G401 (cell line): ENCODE results near the gene ADM2. TPM values are rescaled to one million over a fixed set of nuclear protein-coding genes. Genes with fewer than 3 reads are reported as not detected.

ENCODE experiments used
- DNase-seq: peaks from one replicate; pipeline ENCODE4 v3.0.0-alpha.2; 2015; ENCODE audit warnings: low spot score
- in situ Hi-C: cut with HindIII; loops from 2 replicates; pipeline ENCODE4 v1.10.0; 2016; ENCODE audit warnings: low sequenced_read_pairs, mixed read lengths
- total RNA-seq: library from RNA; depleted of rRNA; stranded (reverse); fragments of >200 nt; shearing (Covaris generic); gene quantifications from 2 replicates; pipeline ENCODE4 v1.2.3, GENCODE V29; 2014

ADM2 gene
- total RNA-seq, 1 experiment from 2014 or later = not detected

DNA sequence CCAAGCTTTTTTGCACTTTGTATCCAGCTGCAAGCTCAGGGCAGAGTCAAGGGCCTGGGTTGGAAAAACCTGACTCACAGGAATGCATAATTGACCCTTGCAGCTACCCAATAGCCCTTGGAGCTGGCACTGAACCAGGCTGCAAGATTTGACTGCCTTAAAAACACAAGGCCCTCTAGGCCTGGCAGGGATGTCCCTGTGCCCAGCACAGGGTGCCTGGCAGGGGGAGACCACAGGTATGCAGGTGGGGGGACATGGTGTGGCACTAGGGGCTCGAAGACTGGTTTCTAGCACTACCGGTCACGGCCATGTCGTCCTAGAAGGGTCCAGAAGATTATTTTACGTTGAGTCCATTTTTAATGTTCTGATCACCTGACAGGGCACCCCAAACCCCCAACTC lies 36.7 kb upstream of the ADM2 start:
- in situ Hi-C loops = no loop called here

DNA sequence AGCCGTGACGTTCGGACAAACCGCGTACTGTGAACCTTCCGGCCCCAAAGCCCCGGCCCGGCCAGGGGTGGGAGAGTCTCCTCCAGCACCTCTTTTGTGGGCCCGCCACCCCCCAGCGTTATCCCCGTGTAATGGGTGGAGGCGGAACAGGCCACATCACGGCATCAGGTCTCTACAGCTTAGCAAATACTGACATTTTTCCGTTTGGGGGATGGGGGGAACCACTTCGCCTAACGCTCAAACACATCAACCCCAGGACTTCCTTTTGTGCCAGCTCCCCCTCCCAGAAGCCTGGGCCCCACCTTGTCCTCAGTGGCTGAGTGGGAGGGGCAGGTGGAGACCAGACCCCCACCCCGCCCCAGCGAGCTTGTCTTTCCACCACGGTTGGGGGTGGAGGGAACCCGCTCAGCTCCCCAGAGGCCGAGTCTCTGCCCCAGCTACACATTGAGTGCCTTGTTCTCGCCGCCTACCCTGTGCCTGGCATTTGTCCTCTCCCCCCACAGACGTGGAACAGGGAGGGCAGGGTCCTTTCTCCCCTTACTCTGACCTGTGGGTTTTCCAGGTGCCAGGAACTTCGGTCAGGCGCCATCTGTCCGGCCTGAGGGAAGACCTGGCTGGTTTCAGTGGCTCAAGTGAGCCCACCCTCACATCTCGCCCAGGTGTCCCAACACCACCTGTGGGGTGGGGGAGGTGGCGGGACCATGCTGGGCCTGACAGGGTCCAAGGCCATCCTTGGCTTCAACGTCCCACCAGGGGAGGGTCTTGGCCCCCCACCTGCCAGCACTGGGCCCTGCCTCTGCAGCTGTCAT lies 36.1 kb upstream of the ADM2 start:
- in situ Hi-C loops = no loop called here
- DNase-seq = no peak

More for the DNA sequence above, 36.7 kb upstream of the ADM2 start:
- no peak for DNase-seq

DNA sequence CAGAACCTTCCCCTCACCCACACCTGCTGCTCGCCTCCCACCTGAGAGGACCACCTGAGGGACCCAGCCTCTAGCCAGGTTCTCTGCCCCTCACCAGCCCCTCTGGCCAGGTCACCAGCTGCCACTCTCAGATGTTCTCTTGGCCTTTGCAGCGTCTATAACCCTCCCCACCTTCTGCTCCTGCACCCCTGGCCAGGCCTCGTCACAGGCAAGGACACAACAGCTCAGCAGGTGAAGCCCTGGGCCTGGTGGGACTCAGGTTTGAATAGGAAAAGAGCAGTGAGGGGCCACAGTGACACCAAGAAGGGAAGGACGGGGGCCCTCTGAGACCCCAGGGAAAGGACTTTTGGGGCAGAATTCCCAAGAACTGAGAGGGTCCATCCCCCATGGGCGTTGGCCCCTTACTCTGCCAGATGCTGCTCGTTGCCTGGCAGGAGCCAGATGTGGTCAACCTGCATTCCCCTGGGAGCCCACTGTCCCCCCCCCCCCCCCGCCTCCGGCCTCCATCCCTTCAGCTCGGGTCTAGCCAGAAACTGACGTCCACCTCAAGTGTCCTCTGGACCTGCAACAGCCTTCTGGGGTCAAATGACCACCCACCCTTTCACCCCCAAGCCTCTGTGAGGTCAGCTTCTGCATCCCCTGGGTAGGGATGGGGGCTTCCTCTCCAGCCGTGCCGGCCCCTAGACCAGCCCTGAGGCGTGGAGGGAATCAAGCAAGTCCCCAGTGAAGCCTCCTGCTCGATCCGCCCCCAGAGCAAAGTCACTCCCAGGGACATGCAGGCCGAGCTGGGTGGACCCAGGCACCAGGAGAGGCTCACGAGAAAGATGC lies 35.2 kb upstream of the ADM2 start:
- in situ Hi-C loops = no loop called here

DNA sequence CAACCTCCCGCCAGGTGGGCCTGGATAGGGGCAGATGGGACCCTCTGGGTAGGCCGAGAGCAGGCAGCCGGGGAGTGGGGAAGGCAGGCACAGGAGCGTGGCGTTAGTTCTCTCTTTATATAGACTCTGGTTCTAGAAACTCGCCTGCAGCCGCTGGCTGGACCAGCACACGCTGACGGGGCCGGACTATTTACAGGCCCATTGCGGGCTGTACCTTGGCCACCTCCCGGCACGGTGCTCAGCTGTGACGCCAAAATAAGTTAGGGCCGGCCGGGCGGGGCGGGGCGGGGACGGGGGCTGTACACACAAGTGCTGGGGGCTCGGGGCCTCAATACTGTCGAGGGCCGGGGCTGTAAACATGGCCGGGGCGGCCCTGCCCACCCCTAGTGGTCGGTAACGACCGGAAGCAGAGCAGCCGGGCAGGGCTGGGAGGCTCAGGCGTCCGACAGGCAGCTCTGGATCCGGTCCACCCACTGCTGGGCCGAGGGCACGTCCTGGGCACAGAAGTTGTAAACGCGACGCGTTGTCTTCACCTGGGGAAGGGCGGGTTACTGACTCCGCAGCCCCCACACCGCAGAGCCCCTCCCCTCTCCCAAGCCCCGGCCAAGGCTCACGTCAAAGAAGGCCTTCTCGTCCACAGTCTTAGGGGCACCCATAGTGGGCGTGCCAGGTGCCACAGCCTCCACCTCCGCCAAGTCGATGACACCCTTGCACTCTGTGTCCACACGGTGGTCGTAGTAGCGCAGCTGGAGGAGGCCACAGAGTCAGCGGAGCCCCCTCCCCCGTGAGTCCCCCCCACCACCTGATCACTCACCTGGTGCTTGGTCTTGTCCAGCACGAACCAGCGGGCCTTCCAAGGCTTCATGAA lies 34.4 kb upstream of the ADM2 start:
- in situ Hi-C loops = no loop called here
- DNase-seq = no peak

More for the DNA sequence above, 35.2 kb upstream of the ADM2 start:
- no peak for DNase-seq

DNA sequence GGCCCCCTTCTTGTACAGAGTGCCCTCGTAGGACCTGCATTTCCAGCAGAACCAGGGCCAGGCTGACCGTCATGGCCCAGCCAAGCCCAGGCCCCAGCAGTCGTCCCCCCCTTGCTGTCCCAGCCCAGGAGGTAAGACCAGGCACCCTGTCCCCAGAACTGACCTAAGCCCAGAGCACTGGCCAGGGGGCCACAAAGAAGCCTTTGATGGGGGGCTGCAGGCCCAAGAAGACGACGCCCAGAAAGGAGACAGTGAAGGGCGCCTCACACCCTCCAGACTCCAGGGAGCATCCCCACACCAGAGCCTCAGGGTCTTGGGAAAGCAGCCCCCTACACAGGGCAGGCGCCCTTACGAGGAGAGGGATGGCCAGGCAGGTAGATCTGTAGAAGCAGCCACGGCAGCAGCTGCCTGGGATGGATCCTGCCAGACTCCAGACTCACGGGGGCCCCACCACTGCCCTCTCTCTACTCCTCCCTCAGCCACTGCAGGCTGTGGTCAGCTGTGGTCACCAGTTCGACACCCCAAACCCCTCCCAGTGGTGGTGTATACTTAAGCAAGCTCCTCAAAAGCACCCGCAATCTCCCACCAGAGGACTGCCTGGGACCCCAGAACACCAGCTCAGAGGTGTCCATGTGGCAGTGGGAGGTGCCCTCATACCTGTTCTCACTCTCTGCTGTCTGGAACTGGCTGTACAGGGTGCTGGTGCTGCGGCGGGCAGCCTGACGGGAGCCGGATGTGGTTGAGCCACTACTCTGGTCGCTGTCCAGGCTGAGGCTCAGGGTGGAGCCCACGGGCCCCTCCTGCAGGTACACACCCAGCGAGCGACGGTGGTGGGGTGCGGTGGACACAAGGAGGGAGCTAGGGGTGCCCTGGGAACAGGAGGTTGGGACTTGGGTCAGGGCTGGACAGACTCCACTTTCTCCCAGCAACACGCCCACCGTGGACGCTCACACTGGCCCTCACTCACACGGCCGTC lies 33.5 kb upstream of the ADM2 start:
- DNase-seq = no peak
- in situ Hi-C loops = no loop called here

DNA sequence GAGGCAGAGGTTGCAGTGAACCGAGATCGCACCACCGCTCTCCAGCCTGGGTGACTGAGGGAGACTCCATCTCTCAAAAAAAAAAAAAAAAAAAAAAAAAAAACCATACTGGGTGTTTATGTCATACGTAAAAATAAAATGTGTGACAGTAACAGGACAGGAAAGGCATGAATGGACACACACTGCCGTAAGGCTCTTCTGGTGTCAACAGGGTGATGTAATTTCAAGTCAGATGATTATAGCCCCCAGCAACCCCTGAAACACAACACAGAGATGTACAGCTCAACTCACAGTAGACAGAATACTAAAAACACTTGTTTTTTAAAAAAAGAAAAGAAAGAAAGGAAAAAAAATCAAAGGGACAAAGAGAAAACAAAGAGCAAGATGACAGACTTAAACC lies 28.7 kb upstream of the ADM2 start:
- no peak for DNase-seq
- in situ Hi-C loops = no loop called here

DNA sequence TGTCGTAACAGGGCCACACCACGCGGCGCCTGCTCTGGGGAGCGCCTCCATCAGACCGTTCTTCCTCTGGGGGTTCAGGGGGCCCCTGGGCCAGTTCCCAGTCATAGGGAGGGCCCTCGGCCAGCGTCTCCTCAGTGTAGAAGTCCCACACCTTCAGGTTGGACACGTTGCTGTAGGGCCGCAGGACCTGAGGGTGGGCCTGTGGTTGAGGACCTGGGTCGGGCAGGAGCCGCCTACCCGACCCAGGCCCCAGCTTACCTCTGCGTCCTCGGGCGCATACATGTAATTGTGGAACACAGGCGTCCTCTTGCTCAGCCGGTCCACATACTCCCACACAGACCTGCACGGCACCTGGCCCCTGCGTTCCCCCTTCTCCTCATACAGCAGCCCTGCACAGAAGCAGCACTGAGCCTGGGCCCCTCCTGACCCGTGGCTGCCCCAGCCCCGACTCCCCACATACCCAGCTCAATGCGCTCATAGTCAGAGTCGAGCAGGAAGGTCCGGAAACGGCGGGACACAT lies 26.7 kb upstream of the ADM2 start:
- no peak for DNase-seq
- in situ Hi-C loops = no loop called here

DNA sequence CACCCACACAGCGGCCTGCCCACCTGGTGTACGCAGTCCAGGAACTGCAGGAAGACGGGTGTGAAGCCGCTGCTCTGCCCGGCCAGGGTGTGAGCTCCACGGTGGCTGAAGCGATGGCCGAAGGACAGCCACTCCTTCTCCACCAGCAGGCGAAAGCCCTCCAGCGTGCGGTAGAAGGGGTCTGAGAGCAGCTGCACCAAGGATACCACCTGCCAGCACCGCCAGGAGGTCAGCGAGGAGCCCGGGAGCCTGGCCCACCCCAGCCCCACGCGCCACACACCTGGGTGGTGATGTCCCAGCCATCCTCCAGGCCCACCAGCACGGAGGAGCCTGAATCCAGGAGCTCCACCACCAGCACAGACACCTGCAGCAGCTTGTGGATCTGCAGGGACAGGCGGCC lies 26.1 kb upstream of the ADM2 start:
- in situ Hi-C loops = no loop called here

DNA sequence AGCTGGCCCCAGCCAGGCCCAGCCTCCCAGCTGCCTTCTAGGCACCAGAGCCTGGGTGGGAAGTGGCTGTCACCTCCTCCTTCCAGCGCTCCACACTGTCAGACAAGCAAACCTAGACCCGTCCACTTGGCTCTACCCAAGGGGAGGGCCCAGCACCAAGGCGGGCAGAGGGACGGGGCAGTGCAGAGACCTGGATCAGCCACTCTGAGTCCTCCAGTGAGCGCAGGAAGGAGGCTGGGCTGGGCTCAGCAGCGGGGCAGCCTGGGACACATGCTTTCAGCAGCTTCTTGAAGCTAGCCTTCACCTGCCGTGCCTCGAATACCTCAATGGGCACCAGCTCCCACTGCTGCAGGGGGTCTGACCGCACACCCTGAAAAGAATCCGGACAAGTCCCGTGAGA lies 25.3 kb upstream of the ADM2 start:
- in situ Hi-C loops = no loop called here
- no peak for DNase-seq

More for the DNA sequence above, 26.1 kb upstream of the ADM2 start:
- no peak for DNase-seq

DNA sequence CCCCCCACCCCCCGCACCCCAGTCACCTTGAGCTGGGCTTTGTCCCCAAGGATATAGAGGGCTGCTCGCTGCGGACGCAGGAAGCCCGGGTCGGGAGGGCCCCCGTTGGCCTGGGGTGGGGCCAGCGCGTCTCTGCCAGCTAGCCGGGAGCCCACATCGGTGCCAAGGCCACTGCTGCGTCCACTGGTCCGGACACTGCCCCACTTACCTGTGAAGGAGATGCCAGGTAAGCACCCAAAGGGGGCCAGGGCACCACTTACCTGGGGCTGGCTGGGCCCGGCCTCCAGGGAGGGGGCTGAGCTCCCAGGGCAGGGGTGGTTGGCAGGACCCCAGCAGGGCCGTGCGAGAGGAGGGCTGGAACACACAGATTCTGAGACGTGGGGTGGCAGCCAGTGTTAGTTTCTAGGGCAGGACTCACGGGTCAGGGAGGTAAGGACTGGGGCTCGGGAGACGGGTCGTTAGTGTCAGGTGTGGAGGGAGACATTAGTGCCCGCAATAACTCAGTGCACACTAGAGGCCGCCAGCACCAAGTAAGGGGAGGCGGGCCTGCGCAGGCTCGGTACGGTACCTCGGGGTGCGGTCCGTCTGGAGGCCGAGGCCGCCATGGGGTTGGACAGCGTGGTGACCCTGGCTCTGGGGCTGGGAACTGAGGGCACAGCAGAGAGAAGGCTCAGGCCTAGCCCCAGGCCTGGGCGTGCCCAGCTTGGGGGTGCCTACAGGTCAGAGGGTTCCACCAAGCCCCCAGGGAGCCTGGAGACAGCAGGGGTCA lies 24.7 kb upstream of the ADM2 start:
- in situ Hi-C loops = no loop called here
- no peak for DNase-seq

DNA sequence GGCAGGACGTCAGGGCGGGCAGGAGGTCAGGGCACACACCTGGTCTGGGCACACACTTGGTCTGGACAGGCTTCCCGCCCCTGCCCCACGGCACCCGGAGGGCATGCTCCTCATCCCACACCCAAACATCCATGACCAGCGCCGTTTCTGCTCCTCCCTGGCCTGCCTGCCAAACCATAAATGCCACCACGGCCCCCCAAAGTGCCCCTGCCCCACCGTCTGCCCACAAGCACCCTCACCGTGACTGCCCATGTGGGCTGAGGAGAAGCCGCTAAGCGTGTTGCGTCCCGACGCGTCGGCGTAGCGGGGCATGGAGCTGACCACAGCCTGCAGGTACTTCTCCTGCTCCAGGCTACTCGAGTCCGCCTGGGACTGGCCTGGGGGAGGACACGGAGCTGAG lies 22.3 kb upstream of the ADM2 start:
- in situ Hi-C loops = no loop called here
- DNase-seq = no peak

DNA sequence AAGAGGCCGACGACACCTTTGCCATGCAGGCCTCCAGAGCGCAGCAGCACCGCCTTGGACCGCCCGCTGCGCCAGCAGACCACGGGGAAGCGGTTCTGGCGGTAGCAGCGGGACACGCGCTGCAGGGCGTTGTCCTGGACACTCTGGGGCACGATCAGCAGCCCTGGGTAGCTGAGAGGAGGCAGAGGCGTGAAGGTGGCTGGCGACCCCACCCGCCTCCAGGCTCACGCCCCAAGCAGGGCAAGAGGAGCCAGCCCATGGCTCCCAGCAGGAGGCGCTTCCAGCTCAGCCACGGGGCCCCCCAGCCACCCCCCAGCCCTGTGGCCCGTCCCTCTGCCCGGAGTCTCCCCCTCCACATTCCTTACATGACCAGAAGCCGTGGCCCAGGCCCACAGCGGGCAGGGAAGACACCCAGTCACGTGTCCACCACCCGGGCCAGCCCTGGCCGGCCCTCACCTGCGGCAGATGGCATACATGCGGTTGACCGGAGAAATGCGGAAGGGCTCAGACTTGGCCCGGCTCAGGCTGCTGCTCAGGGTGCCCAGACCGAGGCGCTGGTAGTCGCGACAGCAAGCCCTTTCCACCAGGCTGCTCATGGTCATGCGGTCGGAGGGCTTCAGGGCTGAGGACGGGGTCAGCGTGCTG lies 21.7 kb upstream of the ADM2 start:
- peak; percentile 94 for DNase-seq
- in situ Hi-C loops = no loop called here

DNA sequence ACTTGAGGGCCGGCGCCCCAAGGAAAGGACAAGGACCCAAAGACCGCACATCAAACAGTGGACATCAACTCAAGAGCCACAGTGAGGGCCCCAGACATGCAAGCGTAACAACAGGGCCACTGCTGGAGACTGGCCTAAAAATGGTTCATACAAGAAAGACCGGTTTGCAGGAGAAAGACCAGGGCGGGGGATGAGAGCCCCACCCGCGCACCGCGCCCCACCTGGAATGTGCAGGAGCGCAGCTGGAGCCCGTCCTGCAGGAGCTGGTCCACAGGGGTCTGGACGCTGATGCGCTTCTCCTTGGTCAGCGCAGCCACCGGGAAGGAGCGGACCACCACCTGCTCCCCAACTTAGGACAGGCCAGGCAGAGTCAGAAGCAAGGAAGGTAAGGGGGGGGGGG lies 20.4 kb upstream of the ADM2 start:
- no peak for DNase-seq
- in situ Hi-C loops = no loop called here

DNA sequence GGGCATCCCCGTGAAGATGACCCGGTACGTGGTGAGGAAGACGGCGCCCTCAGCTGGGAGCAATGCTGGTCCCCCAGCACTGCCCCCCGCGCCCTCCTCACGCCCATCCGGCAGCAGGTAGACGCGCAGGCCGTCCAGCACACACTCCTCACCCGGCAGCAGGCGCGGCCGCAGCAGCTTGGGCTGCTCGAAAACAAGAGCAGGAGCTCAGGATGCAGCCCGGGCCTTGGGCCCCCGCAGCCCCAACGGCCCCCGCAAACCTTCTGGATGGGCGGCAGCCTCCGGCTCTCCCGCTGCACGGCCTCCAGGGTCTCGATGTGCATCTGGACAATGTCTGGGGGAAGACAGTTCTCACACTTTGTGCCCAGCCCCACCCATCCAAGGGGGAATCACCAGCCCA lies 19.8 kb upstream of the ADM2 start:
- no peak for DNase-seq
- in situ Hi-C loops = no loop called here

DNA sequence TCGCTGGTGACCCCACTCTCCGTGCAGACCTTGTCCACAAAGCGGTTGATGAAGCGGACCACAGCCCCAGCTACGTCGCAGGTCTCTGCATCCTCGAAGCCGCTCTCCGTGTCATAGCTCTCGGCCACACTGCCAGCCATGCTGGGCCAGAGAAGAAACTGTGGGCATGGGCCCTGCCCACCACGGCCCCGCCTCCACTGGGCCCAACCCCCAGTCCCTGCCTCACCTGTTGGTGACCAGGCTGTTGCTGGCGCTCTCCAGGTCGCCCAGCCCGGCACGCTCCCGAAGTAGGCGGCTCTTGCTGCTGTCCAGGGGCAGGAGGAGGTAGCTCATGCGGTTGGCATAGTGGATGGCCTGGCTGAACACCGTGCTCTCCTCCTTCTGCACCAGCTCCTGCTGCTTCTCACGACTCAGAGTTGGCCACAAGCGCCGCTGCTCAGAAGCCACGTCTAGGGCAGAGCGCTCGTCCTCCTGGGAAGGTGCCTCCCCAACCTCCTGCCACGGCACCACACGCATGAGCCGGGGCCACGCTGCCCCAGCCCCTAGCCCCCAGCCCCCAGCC lies 19.3 kb upstream of the ADM2 start:
- peak; percentile 70 for DNase-seq
- in situ Hi-C loops = no loop called here

DNA sequence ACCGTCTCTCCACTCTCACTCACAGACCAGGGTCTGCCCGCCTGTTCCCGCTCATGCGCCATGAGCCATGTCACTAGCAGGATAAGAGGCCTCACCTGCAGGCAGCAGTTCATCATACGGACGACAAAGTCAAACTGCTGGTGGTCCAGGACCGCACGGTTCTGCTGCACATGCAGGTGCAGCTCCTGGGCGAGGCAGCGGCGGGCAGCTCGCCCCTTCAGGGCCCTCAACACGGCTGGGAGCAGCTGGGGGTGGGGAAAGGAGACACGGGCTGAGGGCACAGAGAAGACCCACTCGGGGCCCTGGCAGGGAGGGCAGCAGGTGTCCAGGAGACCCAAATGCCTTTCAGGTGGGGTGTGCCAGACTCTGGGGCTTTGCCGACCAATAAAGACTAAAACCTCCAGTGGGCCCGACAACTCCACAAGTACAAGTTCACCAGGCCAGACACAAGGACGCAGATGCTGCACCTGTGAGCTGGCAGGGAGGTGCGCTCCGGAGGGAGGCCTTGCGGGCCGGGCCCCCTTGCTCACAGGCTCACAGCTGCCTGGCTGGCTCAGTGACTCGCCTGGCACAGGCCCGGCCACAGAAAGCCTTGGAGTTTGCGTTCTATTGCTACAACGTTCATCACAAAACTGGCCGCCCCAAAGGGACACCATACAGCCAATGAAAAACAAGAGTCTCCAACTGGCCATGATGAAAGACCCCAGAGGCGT lies 18.0 kb upstream of the ADM2 start:
- no peak for DNase-seq
- in situ Hi-C loops = no loop called here
